SK-N-SH (cell line): ENCODE results near the gene RAB7A. TPM values are rescaled to one million over a fixed set of nuclear protein-coding genes. Genes with fewer than 3 reads are reported as not detected.

Experiments used
- CTCF ChIA-PET: fragments of 300-600, 350-600 bp; formaldehyde crosslinking; extraction: SDS; loops from one replicate; lab custom pipeline; 2021; lab: Yijun Ruan, JAX
- POLR2A ChIA-PET: fragments of 350-600 bp; sonication (Branson Sonifier 250); formaldehyde crosslinking; extraction: SDS; loops from one replicate; lab custom pipeline; 2020; ENCODE audit warnings: antibody characterized with exemption, inconsistent platforms; lab: Yijun Ruan, JAX
- DNase-seq: peaks from one replicate; pipeline ENCODE4 v3.0.0; 2012
- H2AFZ ChIP-seq: fragments of 200-600 bp; sonication (generic); 2 replicates; pipeline ENCODE4 v1.8.1; 2016; ENCODE audit warnings: antibody characterized with exemption, mild to moderate bottlenecking, low read depth
- H3F3A ChIP-seq: fragments of 200-600 bp; sonication (generic); replicated peaks from 2 replicates; pipeline ENCODE3; 2016; ENCODE audit warnings: antibody characterized with exemption, mild to moderate bottlenecking; ENCODE audit not compliant: insufficient read depth
- H3K27ac ChIP-seq, 2 experiments: fragments of 200-500 bp in 1 of 2; fragments of 200-600 bp in 1 of 2; sonication (Bioruptor generic) in 1 of 2; sonication (generic), shearing (Covaris generic) in 1 of 2; 2 replicates each; pipeline versions ENCODE4 v1.5.1 to v1.6.1; 2014 to 2016; ENCODE audit warnings: low read depth in 2 of 2, inconsistent platforms in 1 of 2, low read length in 1 of 2, mild to moderate bottlenecking in 1 of 2, mixed read lengths in 1 of 2
- H3K27me3 ChIP-seq: fragments of 200-600 bp; sonication (generic), shearing (Covaris generic); 2 replicates; pipeline ENCODE4 v1.6.1; 2016; ENCODE audit warnings: mixed run types; ENCODE audit not compliant: insufficient read depth
- H3K36me3 ChIP-seq, 2 experiments: fragments of 200-500 bp in 1 of 2; fragments of 200-600 bp in 1 of 2; sonication (Bioruptor generic) in 1 of 2; sonication (generic) in 1 of 2; replicated peaks in 1 of 2; 2 replicates each; pipeline versions ENCODE3 to v1.5.1; 2014 to 2016; ENCODE audit warnings: low read length in 1 of 2, mild to moderate bottlenecking in 1 of 2; ENCODE audit not compliant: insufficient read depth in 2 of 2, control insufficient read depth in 1 of 2
- H3K4me1 ChIP-seq, 2 experiments: fragments of 200-500 bp in 1 of 2; fragments of 200-600 bp in 1 of 2; sonication (Bioruptor generic) in 1 of 2; sonication (generic), shearing (Covaris generic) in 1 of 2; 2 replicates each; pipeline versions ENCODE4 v1.5.1 to v1.6.1; 2014 to 2016; ENCODE audit warnings: low read depth in 1 of 2, low read length in 1 of 2, mixed run types in 1 of 2; ENCODE audit not compliant: insufficient read depth in 2 of 2, control insufficient read depth in 1 of 2
- H3K4me2 ChIP-seq: fragments of 200-600 bp; sonication (generic), shearing (Covaris generic); 2 replicates; pipeline ENCODE4 v1.6.1; 2017; ENCODE audit warnings: mixed run types
- H3K4me3 ChIP-seq, 2 experiments: fragments of 200-500 bp in 1 of 2; fragments of 200-600 bp in 1 of 2; sonication (Bioruptor generic) in 1 of 2; sonication (generic), shearing (Covaris generic) in 1 of 2; 2 replicates each; pipeline versions ENCODE4 v1.5.1 to v1.8.1; 2014 to 2016; ENCODE audit warnings: low read depth in 2 of 2, inconsistent platforms in 1 of 2, low read length in 1 of 2, mild to moderate bottlenecking in 1 of 2, mixed read lengths in 1 of 2, moderate library complexity in 1 of 2
- H3K79me2 ChIP-seq: fragments of 200-600 bp; sonication (generic); 2 replicates; pipeline ENCODE4 v1.8.1; 2017; ENCODE audit warnings: mild to moderate bottlenecking; ENCODE audit not compliant: insufficient read depth
- H3K9ac ChIP-seq: fragments of 200-600 bp; sonication (generic); 2 replicates; pipeline ENCODE4 v1.6.1; 2017; ENCODE audit warnings: mixed run types
- H3K9me2 ChIP-seq: fragments of 200-600 bp; sonication (generic); 2 replicates; pipeline ENCODE4 v1.6.1; 2017; ENCODE audit warnings: mixed run types
- H3K9me3 ChIP-seq: fragments of 200-600 bp; sonication (generic); 2 replicates; pipeline ENCODE4 v1.6.1; 2017; ENCODE audit warnings: mixed run types, mild to moderate bottlenecking, moderate library complexity
- H4K20me1 ChIP-seq: fragments of 200-600 bp; sonication (generic); 2 replicates; pipeline ENCODE4 v1.6.1; 2017; ENCODE audit warnings: mild to moderate bottlenecking, mixed run types; ENCODE audit not compliant: insufficient read depth
- ELF1 ChIP-seq: IDR thresholded peaks from 2 replicates; pipeline ENCODE4 v1.4.0; 2012
- EP300 ChIP-seq, 2 experiments: IDR thresholded peaks; 2 replicates each; pipeline versions ENCODE4 v1.4.0 to v1.6.1; 2012; ENCODE audit warnings: borderline replicate concordance in 1 of 2, low read depth in 1 of 2, low read length in 1 of 2
- EZH2phosphoT487 ChIP-seq: fragments of 200-600 bp; sonication (generic); IDR thresholded peaks from 2 replicates; pipeline ENCODE4 v1.6.1; 2017; ENCODE audit warnings: low read depth, mixed run types, mild to moderate bottlenecking, antibody characterized with exemption, moderate library complexity, borderline replicate concordance
- FOSL2 ChIP-seq: IDR thresholded peaks from 2 replicates; pipeline ENCODE4 v1.4.0; 2012; ENCODE audit warnings: low read depth, mild to moderate bottlenecking, moderate library complexity, borderline replicate concordance
- FOXM1 ChIP-seq: IDR thresholded peaks from 2 replicates; pipeline ENCODE4 v1.4.0; 2012; ENCODE audit warnings: low read depth, mild to moderate bottlenecking
- MXI1 ChIP-seq: IDR thresholded peaks from 2 replicates; pipeline ENCODE4 v1.6.1; 2012; ENCODE audit warnings: mild to moderate bottlenecking, low read depth, low read length, improper control_type of control experiment
- PBX3 ChIP-seq: IDR thresholded peaks from 2 replicates; pipeline ENCODE4; 2012
- RCOR1 ChIP-seq: fragments of 150-350 bp; IDR thresholded peaks from 2 replicates; pipeline ENCODE4 v1.6.1; 2017; ENCODE audit warnings: antibody characterized with exemption, low read length
- RXRA ChIP-seq: IDR thresholded peaks from 2 replicates; pipeline ENCODE4 v1.4.0; 2012; ENCODE audit warnings: low read depth, mild to moderate bottlenecking, borderline replicate concordance
- TAF1 ChIP-seq: IDR thresholded peaks from 2 replicates; pipeline ENCODE4 v1.6.1; 2012; ENCODE audit warnings: low read depth, mild to moderate bottlenecking, low read length, moderate library complexity, borderline replicate concordance
- TEAD4 ChIP-seq: IDR thresholded peaks from 2 replicates; pipeline ENCODE4 v1.4.0; 2012; ENCODE audit warnings: mild to moderate bottlenecking, borderline replicate concordance; ENCODE audit not compliant: insufficient read depth
- USF1 ChIP-seq: IDR thresholded peaks from 2 replicates; pipeline ENCODE4 v1.4.0; 2012; ENCODE audit warnings: low read depth, borderline replicate concordance
- WGBS: methylation state at CpG from one replicate; pipeline ENCODE4 v1.1.6; 2017; ENCODE audit warnings: low lambda C conversion rate; 5-methylcytosine and 5-hydroxymethylcytosine counted together
- polyA plus RNA-seq, 3 experiments: library from polyadenylated mRNA; depleted of rRNA; stranded (reverse); fragments of >200 nt; gene quantifications; 2 replicates each; pipeline ENCODE4 v1.2.3, GENCODE V29; 2012

RAB7A gene
- polyA plus RNA-seq, 1 of the 3 experiments (the other 2 are of a cell fraction), result 271 TPM

- no peak for TF ChIP-seq FOXM1
- TF ChIP-seq MXI1, result no peak
Observed at GRCh38 chr3:128735884-128736283, 9.9 kb downstream of the RAB7A start (continued).

GRCh38 chr3:128736601-128737000 lies 10.6 kb downstream of the RAB7A start:
- POLR2A ChIA-PET, result no interaction called here
- CTCF ChIA-PET, result interaction anchor here (2.5 kb wide), 1 partner anchor 58 kb away, joined by 8 read pairs; no protein-coding TSS in a partner anchor
- H4K20me1 ChIP-seq, result peaks cover 93% of the 10 kb centered on the region

GRCh38 chr3:128740621-128741020 lies 14.6 kb downstream of the RAB7A start:
- ChIA-PET CTCF (interaction anchor here (3.4 kb wide), 1 partner anchor 60 kb away, joined by 11 read pairs; no protein-coding TSS in a partner anchor), POLR2A (no interaction called here)
- Histone ChIP-seq H3K9me3 (no peaks in the 10 kb centered on the region), H3K4me1 (no peaks in the 10 kb centered on the region), H3K9ac (no peak overlapping the region), H4K20me1 (peaks cover 91% of the 10 kb centered on the region), H2AFZ (no peak overlapping the region), H3K4me3 (no peak overlapping the region), H3F3A (peaks cover 14% of the 10 kb centered on the region), H3K36me3 (peaks cover 0 to 47% of the 10 kb centered on the region in 2 experiments), H3K9me2 (no peaks in the 10 kb centered on the region), H3K79me2 (peaks cover 100% of the 10 kb centered on the region), H3K4me2 (no peak overlapping the region), H3K27me3 (no peaks in the 10 kb centered on the region), H3K27ac (no peak overlapping the region)
- TF ChIP-seq MXI1 (no peak), FOXM1 (no peak)
- DNase-seq, result no peak
- 96% methylated on average over 1 of the region's 1 CpG for WGBS

More at GRCh38 chr3:128736601-128737000, 10.6 kb downstream of the RAB7A start:
- Histone ChIP-seq H3K9me3 (no peaks in the 10 kb centered on the region), H3K79me2 (peaks cover 100% of the 10 kb centered on the region), H3K36me3 (peaks cover 0 to 35% of the 10 kb centered on the region in 2 experiments), H3K4me1 (no peaks in the 10 kb centered on the region), H3K4me2 (no peak overlapping the region), H3K9me2 (no peaks in the 10 kb centered on the region), H2AFZ (no peak overlapping the region), H3K4me3 (no peak overlapping the region), H3F3A (peaks cover 20% of the 10 kb centered on the region), H3K27ac (peak overlapping the region in 1 of 2 experiments; percentile 37; a peak in 2 of 4 replicates), H3K27me3 (no peaks in the 10 kb centered on the region), H3K9ac (no peak overlapping the region)
- WGBS, result 85% methylated on average over 3 of the region's 3 CpGs
- TF ChIP-seq EZH2phosphoT487, result no peak
- TF ChIP-seq TEAD4, result no peak
- no peak for TF ChIP-seq USF1
- TF ChIP-seq ELF1, result no peak
- no peak for TF ChIP-seq TAF1
- no peak for TF ChIP-seq RXRA
- TF ChIP-seq EP300 (IDR thresholded peaks at IDR 0.05; ENCODE audit: borderline replicate concordance in 1 of 2, low read depth in 1 of 2, low read length in 1 of 2), result no peak
- peak; percentile 29; the same call in 1 of the 2 replicates for TF ChIP-seq FOSL2
- no peak for TF ChIP-seq RCOR1
- peak; percentile 37; the same call in 1 of the 2 replicates for TF ChIP-seq PBX3
- no peak for DNase-seq
